OCI-LY1 (cell line): ENCODE data around the gene SOS1.

Experiments used
- CTCF ChIP-seq: fragments of 200-600 bp; sonication (generic), shearing (Covaris generic); IDR thresholded peaks from 2 replicates; pipeline ENCODE4 v1.5.1; 2017; ENCODE audit warnings: mild to moderate bottlenecking, antibody characterized with exemption, low read length, moderate library complexity, mixed read lengths
- EZH2 ChIP-seq: fragments of 200-600 bp; sonication (generic), shearing (Covaris generic); IDR thresholded peaks from 2 replicates; pipeline ENCODE4 v1.8.0; 2017; ENCODE audit warnings: borderline replicate concordance, mixed run types, mild to moderate bottlenecking, antibody characterized with exemption, low read length, moderate library complexity, mixed read lengths

DNA sequence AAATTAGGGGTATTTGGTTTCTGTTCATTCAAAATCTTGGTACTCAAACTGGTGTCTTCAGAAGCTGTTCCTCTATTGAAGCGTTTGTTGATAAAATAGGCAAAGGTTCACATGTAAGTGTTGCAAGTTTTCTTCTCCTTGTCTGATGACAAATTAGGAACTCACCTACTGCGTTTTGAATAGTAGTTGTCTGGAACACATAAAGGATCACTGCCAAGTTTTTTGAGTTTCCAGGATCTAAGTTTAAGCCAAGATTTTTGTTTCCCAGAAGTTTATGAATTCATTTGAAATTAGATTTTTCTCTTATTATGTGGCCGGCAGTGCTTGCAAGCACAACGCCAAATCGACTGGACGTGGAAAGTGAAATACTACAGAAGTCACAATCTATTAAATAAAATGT lies 145.8 kb downstream of the SOS1 start:
- TF ChIP-seq CTCF (no peak), EZH2 (no peak)
